KMS-11 (cell line): ENCODE measurements around the gene MYO3B.

Experiments
- H2AFZ ChIP-seq: fragments of 200-600 bp; sonication (generic); 2 replicates; pipeline ENCODE4 v1.6.1; 2016; ENCODE audit warnings: antibody characterized with exemption, mixed run types, low read depth
- H3K27ac ChIP-seq: fragments of 200-600 bp; sonication (generic); 2 replicates; pipeline ENCODE4 v1.6.1; 2016; ENCODE audit warnings: mild to moderate bottlenecking, mixed run types
- H3K27me3 ChIP-seq: fragments of 200-600 bp; sonication (generic); 2 replicates; pipeline ENCODE4 v1.6.1; 2017; ENCODE audit warnings: mild to moderate bottlenecking, low read depth, mixed run types, moderate library complexity; ENCODE audit not compliant: insufficient read depth
- H3K36me3 ChIP-seq: fragments of 200-600 bp; sonication (generic); 2 replicates; pipeline ENCODE4 v1.6.1; 2017; ENCODE audit warnings: mild to moderate bottlenecking, mixed run types; ENCODE audit not compliant: insufficient read depth
- H3K4me1 ChIP-seq: fragments of 200-600 bp; sonication (generic); 2 replicates; pipeline ENCODE4 v1.6.1; 2016; ENCODE audit warnings: mild to moderate bottlenecking, low read depth, mixed run types; ENCODE audit not compliant: poor library complexity, severe bottlenecking
- H3K4me2 ChIP-seq: fragments of 200-600 bp; sonication (generic); 2 replicates; pipeline ENCODE4 v1.7.0; 2016; ENCODE audit warnings: mild to moderate bottlenecking, mixed run types
- H3K4me3 ChIP-seq: fragments of 200-600 bp; sonication (generic); IDR thresholded peaks from 2 replicates; pipeline ENCODE4 v1.6.1; 2017; ENCODE audit warnings: low read depth, low read length, mixed read lengths; ENCODE audit not compliant: insufficient read depth
- H3K79me2 ChIP-seq: fragments of 200-600 bp; sonication (generic); 2 replicates; pipeline ENCODE4 v1.6.1; 2016; ENCODE audit warnings: low read depth, mixed run types; ENCODE audit not compliant: insufficient read depth
- H3K9ac ChIP-seq: fragments of 200-600 bp; sonication (generic); 2 replicates; pipeline ENCODE4 v1.6.1; 2016; ENCODE audit warnings: mild to moderate bottlenecking, mixed run types
- H4K20me1 ChIP-seq: fragments of 200-600 bp; sonication (generic); 2 replicates; pipeline ENCODE4 v1.6.1; 2016; ENCODE audit warnings: mild to moderate bottlenecking, mixed run types; ENCODE audit not compliant: insufficient read depth
- TF ChIP-seq, protein P1 (sequence below): fragments of 200-600 bp; sonication (generic); conservative IDR thresholded peaks from 2 replicates; pipeline ENCODE4 v1.6.1; 2017; ENCODE audit warnings: low read depth, mild to moderate bottlenecking, antibody characterized with exemption, low read length, moderate library complexity, mixed read lengths

Gene MYO3B

DNA sequence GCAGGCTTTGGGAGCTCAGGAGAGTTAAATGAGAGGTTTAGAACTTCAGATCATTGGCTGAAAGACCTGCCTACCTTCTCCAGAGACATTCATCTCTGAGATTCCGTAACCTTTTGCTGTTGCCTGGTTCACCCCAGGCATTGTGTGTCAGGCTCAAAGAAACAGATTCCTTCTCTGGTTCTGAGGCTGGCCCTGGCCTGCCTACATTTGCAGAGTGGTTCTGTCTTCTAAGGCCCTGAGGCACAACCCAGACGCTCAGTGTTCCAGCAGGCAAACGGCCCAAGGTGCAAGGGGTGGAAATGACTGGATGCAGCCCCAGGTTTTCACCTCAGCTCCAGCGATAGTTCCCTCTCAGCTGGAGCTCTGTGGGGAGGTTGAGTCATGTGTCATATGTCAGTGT is 48.3 kb downstream of the MYO3B start:
- Histone ChIP-seq H3K4me1 (peaks cover 9% of the 10 kb centered on the region), H3K79me2 (no peaks in the 10 kb centered on the region), H4K20me1 (no peaks in the 10 kb centered on the region), H3K4me2 (no peak overlapping the region), H3K9ac (no peak overlapping the region), H3K4me3 (no peak overlapping the region), H3K27me3 (no peaks in the 10 kb centered on the region), H3K27ac (no peak overlapping the region), H3K36me3 (no peaks in the 10 kb centered on the region), H2AFZ (no peak overlapping the region)
- TF ChIP-seq, protein P1, sequence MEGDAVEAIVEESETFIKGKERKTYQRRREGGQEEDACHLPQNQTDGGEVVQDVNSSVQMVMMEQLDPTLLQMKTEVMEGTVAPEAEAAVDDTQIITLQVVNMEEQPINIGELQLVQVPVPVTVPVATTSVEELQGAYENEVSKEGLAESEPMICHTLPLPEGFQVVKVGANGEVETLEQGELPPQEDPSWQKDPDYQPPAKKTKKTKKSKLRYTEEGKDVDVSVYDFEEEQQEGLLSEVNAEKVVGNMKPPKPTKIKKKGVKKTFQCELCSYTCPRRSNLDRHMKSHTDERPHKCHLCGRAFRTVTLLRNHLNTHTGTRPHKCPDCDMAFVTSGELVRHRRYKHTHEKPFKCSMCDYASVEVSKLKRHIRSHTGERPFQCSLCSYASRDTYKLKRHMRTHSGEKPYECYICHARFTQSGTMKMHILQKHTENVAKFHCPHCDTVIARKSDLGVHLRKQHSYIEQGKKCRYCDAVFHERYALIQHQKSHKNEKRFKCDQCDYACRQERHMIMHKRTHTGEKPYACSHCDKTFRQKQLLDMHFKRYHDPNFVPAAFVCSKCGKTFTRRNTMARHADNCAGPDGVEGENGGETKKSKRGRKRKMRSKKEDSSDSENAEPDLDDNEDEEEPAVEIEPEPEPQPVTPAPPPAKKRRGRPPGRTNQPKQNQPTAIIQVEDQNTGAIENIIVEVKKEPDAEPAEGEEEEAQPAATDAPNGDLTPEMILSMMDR: no peak

DNA sequence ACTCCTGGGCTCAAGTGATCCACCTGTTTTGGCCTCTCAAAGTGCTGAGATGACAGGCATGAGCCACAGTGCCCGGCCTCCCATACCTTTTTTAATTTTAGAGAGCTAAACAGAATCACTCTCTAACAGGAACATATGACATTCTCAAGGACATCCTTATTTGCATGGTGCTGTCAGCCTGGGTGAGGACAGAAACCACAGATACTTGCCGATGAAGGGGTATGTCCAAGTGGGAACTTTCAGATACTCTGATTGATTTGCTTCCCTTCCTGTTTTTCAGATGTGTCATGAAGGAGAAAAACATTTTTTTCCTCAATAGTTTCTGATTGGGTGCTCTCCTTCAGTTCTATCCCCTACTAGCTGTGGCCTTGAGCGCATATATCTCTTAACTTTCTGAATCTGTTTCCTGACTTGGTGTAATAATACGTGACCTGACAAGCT is 49.6 kb downstream of the MYO3B start:
- Histone ChIP-seq H3K4me3 (no peak overlapping the region), H3K27me3 (no peaks in the 10 kb centered on the region), H3K4me2 (no peak overlapping the region)

DNA sequence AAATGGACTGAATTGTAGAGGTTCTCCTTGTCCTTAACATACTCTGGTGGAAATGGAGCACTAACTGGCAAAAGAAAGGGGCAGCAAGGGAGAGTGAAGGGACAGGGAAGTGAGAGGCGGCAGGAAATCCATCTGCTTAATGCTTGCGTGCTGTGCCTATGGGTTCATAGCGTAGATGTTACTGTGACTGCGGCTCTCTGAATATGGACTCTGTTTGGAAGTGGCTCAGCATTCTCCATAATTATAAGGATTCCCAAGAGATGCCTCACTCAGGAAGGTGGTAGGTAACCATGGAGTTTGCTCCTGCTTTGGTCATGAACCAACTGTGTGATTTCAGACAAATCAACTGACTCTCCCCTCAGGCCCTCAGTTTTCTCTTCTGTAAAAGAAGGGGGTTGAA is 50.0 kb downstream of the MYO3B start:
- Histone ChIP-seq H3K4me2 (no peak overlapping the region), H3K27me3 (no peaks in the 10 kb centered on the region), H3K4me1 (peaks cover 9% of the 10 kb centered on the region), H3K79me2 (no peaks in the 10 kb centered on the region), H4K20me1 (no peaks in the 10 kb centered on the region), H2AFZ (no peak overlapping the region), H3K9ac (no peak overlapping the region), H3K36me3 (no peaks in the 10 kb centered on the region), H3K27ac (no peak overlapping the region), H3K4me3 (no peak overlapping the region)
- TF ChIP-seq, protein P1: no peak

More for the DNA sequence above, 49.6 kb downstream of the MYO3B start:
- H4K20me1 ChIP-seq: no peaks in the 10 kb centered on the region
- H3K79me2 ChIP-seq: no peaks in the 10 kb centered on the region
- TF ChIP-seq, protein P1: no peak
- no peak overlapping the region for H3K27ac ChIP-seq
- H2AFZ ChIP-seq: no peak overlapping the region
- H3K4me1 ChIP-seq: peaks cover 9% of the 10 kb centered on the region
- no peak overlapping the region for H3K9ac ChIP-seq
- no peaks in the 10 kb centered on the region for H3K36me3 ChIP-seq

DNA sequence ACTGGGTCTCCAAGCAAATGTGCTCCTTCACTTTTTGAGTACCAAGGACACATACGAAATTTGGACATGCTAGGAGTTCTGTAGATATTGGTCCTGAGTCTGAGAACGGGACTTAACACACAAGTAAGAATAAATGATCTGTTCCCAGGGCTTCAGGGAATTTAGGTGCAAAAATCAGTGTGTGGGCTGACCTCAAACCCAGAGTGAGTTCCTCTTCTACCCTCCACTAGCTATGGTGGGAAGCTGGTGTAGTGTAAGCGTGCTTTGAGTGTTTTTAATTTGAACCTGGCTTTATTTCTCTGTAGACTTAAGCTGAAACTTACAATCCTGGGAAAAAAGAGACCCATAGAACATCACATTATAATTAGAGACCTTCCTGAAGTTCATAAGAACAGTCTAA is 50.5 kb downstream of the MYO3B start:
- no peak overlapping the region for H3K4me3 ChIP-seq
- no peak overlapping the region for H3K27ac ChIP-seq
- TF ChIP-seq, protein P1: no peak
- H3K36me3 ChIP-seq: no peaks in the 10 kb centered on the region
- no peaks in the 10 kb centered on the region for H3K27me3 ChIP-seq
- no peaks in the 10 kb centered on the region for H3K79me2 ChIP-seq
- H4K20me1 ChIP-seq: no peaks in the 10 kb centered on the region
- no peak overlapping the region for H3K4me2 ChIP-seq
- H3K9ac ChIP-seq: no peak overlapping the region
- H2AFZ ChIP-seq: no peak overlapping the region
- peaks cover 9% of the 10 kb centered on the region for H3K4me1 ChIP-seq

DNA sequence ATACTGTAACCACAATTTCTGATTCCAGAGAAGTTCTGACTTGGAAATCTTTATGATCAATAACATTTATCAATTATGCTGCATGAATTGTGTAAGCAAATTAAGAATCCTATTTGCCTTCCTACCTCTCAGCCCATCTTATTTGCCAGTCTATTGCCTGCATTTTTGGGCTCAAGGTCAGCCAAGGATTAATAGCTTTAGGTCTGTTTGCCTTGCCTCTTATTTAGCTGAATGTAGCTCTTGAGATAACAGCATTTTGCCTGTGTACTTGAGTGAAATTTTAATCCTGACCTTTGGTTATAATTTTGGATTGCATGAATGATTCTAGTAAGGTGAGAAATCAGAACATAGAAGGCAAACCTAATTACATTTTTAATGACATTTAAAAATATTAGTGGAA is 51.2 kb downstream of the MYO3B start:
- Histone ChIP-seq H2AFZ (no peak overlapping the region), H3K36me3 (no peaks in the 10 kb centered on the region), H3K27me3 (no peaks in the 10 kb centered on the region), H4K20me1 (no peaks in the 10 kb centered on the region), H3K4me3 (no peak overlapping the region), H3K27ac (no peak overlapping the region), H3K79me2 (no peaks in the 10 kb centered on the region), H3K4me1 (peaks cover 9% of the 10 kb centered on the region), H3K4me2 (no peak overlapping the region), H3K9ac (no peak overlapping the region)
- TF ChIP-seq, protein P1: no peak
